GM23338 (cell line): ENCODE measurements around the gene TMEM225B. TPM values are rescaled to one million over a fixed set of nuclear protein-coding genes. Genes with fewer than 3 reads are reported as not detected.

Experiments
- ATAC-seq: fragments of 200-7000 bp; cut with Tn5 transposase; 3 replicates; pipeline ENCODE4 v1.9.1; 2020
- DNase-seq: peaks from one replicate; pipeline ENCODE4 v3.0.0-alpha.2; 2015; ENCODE audit warnings: low spot score
- H2AFZ ChIP-seq: fragments of 200-600 bp; sonication (generic); 2 replicates; pipeline ENCODE4 v1.8.0; 2016; ENCODE audit warnings: antibody characterized with exemption, mild to moderate bottlenecking, moderate library complexity
- H3F3A ChIP-seq: fragments of 200-600 bp; sonication (generic); replicated peaks from 2 replicates; pipeline ENCODE4 v1.8.0; 2017; ENCODE audit warnings: antibody characterized with exemption, mixed run types, low read depth
- H3K27ac ChIP-seq: fragments of 200-600 bp; sonication (generic); 2 replicates; pipeline ENCODE4 v1.6.1; 2016; ENCODE audit warnings: low read depth
- H3K27me3 ChIP-seq: fragments of 200-600 bp; sonication (generic); 2 replicates; pipeline ENCODE4 v1.8.0; 2016; ENCODE audit warnings: mild to moderate bottlenecking, mixed run types, moderate library complexity; ENCODE audit not compliant: insufficient read depth
- H3K36me3 ChIP-seq: fragments of 200-600 bp; sonication (generic); 2 replicates; pipeline ENCODE4 v1.8.0; 2016; ENCODE audit warnings: mild to moderate bottlenecking; ENCODE audit not compliant: insufficient read depth
- H3K4me1 ChIP-seq: fragments of 200-600 bp; sonication (generic); 2 replicates; pipeline ENCODE4 v1.8.0; 2016; ENCODE audit warnings: mild to moderate bottlenecking, moderate library complexity; ENCODE audit not compliant: insufficient read depth
- H3K4me2 ChIP-seq: fragments of 200-600 bp; sonication (generic); 2 replicates; pipeline ENCODE4 v1.7.1; 2017; ENCODE audit warnings: mixed run types
- H3K4me3 ChIP-seq: fragments of 200-600 bp; sonication (generic); 2 replicates; pipeline ENCODE4 v1.6.1; 2016; ENCODE audit warnings: mixed run types
- H3K79me2 ChIP-seq: fragments of 200-600 bp; sonication (generic); replicated peaks from 2 replicates; pipeline ENCODE4 v1.8.0; 2017; ENCODE audit warnings: mild to moderate bottlenecking; ENCODE audit not compliant: insufficient read depth
- H3K9me2 ChIP-seq: fragments of 200-600 bp; sonication (generic); 2 replicates; pipeline ENCODE4 v1.8.0; 2017; ENCODE audit not compliant: insufficient read depth
- H4K20me1 ChIP-seq: fragments of 200-600 bp; sonication (generic); replicated peaks from 2 replicates; pipeline ENCODE4 v1.8.0; 2017; ENCODE audit warnings: mild to moderate bottlenecking; ENCODE audit not compliant: insufficient read depth
- H3K27ac Mint-ChIP-seq: 2 replicates; pipeline ENCODE4 v1.8.0; 2020; ENCODE audit warnings: inconsistent platforms, mild to moderate bottlenecking, moderate library complexity, mixed read lengths
- H3K27me3 Mint-ChIP-seq: 3 replicates; pipeline ENCODE4 v1.8.0; 2022; ENCODE audit warnings: low read depth, mild to moderate bottlenecking, moderate library complexity, mixed read lengths, inconsistent platforms; ENCODE audit not compliant: insufficient read depth, poor library complexity
- H3K36me3 Mint-ChIP-seq: 3 replicates; pipeline ENCODE4 v1.8.0; 2021; ENCODE audit warnings: low read depth, mild to moderate bottlenecking, inconsistent platforms, moderate library complexity, mixed read lengths
- H3K4me1 Mint-ChIP-seq: 3 replicates; pipeline ENCODE4 v1.8.0; 2020; ENCODE audit warnings: mild to moderate bottlenecking, inconsistent platforms, mixed read lengths
- H3K4me3 Mint-ChIP-seq: 3 replicates; pipeline ENCODE4 v1.8.0; 2021; ENCODE audit warnings: moderate library complexity, mild to moderate bottlenecking, inconsistent platforms, mixed read lengths
- H3K9me3 Mint-ChIP-seq: 3 replicates; pipeline ENCODE4 v1.8.0; 2020; ENCODE audit warnings: moderate library complexity, mild to moderate bottlenecking, inconsistent platforms, mixed read lengths
- CREB1 ChIP-seq: fragments of 250-450 bp; sonication (Bioruptor Pico); IDR thresholded peaks from 2 replicates; pipeline ENCODE4 v1.5.0; 2020; ENCODE audit warnings: low read depth, mild to moderate bottlenecking, moderate library complexity
- CTCF ChIP-seq, 2 experiments: fragments of 200-600 bp in 1 of 2; sonication (generic) in 1 of 2; conservative IDR thresholded peaks; 2 replicates each; pipeline versions ENCODE4 v1.5.1 to v1.6.1; 2016 to 2017; ENCODE audit warnings: antibody characterized with exemption in 2 of 2, low read depth in 2 of 2, mild to moderate bottlenecking in 2 of 2, moderate library complexity in 1 of 2
- EZH2 ChIP-seq: fragments of 200-600 bp; sonication (generic); IDR thresholded peaks from one replicate; pipeline ENCODE4 v1.8.0; 2017; ENCODE audit warnings: antibody characterized with exemption, mild to moderate bottlenecking, low read depth; ENCODE audit not compliant: unreplicated experiment
- NANOG ChIP-seq: IDR thresholded peaks from 2 replicates; pipeline ENCODE4 v1.6.1; 2016; ENCODE audit warnings: antibody characterized with exemption, borderline replicate concordance
- POLR2AphosphoS5 ChIP-seq: IDR thresholded peaks from 2 replicates; pipeline ENCODE4 v1.6.1; 2016; ENCODE audit warnings: antibody characterized with exemption, low read depth
- polyA plus RNA-seq: library from polyadenylated mRNA; unstranded; fragments of >200 nt; fragmentation: Nextera tagmentation; extraction: Ambion mirVana; gene quantifications from 2 replicates; pipeline ENCODE4 v1.2.1, GENCODE V29; 2016
- total RNA-seq: library from RNA; depleted of rRNA; stranded (reverse); fragments of >200 nt; shearing (Covaris generic); gene quantifications from 2 replicates; pipeline ENCODE4 v1.2.3, GENCODE V29; 2014
- TF ChIP-seq, protein P1 (sequence below): IDR thresholded peaks from 2 replicates; pipeline ENCODE4 v1.6.1; 2016; ENCODE audit warnings: antibody characterized with exemption
- TF ChIP-seq, protein P2 (sequence below): IDR thresholded peaks from one replicate; pipeline ENCODE4 v1.6.1; 2018; ENCODE audit warnings: antibody characterized with exemption; ENCODE audit not compliant: unreplicated experiment

The TMEM225B gene
- total and polyA plus RNA-seq, 2 experiments from 2014 or later, result 0.45 TPM; not detected in 1

DNA sequence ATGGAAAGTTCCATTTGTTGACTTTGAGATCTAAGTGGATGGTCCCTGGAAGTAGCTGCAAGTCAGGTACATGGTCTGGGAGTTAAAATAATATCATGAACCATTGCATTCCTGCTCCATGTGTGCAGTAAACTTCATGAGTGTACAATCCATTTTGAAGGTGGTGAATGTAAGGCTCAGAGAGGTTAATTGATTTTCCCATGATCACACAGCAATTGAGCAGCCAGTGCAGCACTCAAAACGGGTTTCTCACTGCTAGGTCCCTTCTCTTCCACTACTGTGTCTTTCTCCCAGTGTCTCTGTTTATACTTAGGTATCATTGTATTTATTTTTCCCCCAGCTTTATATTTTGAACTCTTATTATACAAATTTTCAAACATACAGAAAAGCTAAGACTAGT lies 28.6 kb downstream of the TMEM225B start (continued):
- TF ChIP-seq CREB1 (CRISPR knock-in tag), result no peak
- TF ChIP-seq, protein P1, sequence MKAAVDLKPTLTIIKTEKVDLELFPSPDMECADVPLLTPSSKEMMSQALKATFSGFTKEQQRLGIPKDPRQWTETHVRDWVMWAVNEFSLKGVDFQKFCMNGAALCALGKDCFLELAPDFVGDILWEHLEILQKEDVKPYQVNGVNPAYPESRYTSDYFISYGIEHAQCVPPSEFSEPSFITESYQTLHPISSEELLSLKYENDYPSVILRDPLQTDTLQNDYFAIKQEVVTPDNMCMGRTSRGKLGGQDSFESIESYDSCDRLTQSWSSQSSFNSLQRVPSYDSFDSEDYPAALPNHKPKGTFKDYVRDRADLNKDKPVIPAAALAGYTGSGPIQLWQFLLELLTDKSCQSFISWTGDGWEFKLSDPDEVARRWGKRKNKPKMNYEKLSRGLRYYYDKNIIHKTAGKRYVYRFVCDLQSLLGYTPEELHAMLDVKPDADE, result no peak

GRCh38 chr7:99627513-99627912 lies 29.4 kb downstream of the TMEM225B start:
- H3K4me3 Mint-ChIP-seq, result no peak overlapping the region
- H2AFZ ChIP-seq, result no peak overlapping the region
- H3K27ac ChIP-seq, result no peak overlapping the region
- H3K4me1 Mint-ChIP-seq, result peaks cover 41% of the 10 kb centered on the region
- DNase-seq, result no peak
- H3K27me3 Mint-ChIP-seq, result peaks cover 15% of the 10 kb centered on the region
- H3K4me1 ChIP-seq, result peaks cover 14% of the 10 kb centered on the region
- H3F3A ChIP-seq, result 0 out of 2 replicates have a peak, but pooled peaks cover 8% of the 10 kb centered on the region
- no peaks in the 10 kb centered on the region for H3K79me2 ChIP-seq
- TF ChIP-seq NANOG (no peak), CREB1 (CRISPR knock-in tag) (no peak), EZH2 (no peak)
- TF ChIP-seq, protein P2, sequence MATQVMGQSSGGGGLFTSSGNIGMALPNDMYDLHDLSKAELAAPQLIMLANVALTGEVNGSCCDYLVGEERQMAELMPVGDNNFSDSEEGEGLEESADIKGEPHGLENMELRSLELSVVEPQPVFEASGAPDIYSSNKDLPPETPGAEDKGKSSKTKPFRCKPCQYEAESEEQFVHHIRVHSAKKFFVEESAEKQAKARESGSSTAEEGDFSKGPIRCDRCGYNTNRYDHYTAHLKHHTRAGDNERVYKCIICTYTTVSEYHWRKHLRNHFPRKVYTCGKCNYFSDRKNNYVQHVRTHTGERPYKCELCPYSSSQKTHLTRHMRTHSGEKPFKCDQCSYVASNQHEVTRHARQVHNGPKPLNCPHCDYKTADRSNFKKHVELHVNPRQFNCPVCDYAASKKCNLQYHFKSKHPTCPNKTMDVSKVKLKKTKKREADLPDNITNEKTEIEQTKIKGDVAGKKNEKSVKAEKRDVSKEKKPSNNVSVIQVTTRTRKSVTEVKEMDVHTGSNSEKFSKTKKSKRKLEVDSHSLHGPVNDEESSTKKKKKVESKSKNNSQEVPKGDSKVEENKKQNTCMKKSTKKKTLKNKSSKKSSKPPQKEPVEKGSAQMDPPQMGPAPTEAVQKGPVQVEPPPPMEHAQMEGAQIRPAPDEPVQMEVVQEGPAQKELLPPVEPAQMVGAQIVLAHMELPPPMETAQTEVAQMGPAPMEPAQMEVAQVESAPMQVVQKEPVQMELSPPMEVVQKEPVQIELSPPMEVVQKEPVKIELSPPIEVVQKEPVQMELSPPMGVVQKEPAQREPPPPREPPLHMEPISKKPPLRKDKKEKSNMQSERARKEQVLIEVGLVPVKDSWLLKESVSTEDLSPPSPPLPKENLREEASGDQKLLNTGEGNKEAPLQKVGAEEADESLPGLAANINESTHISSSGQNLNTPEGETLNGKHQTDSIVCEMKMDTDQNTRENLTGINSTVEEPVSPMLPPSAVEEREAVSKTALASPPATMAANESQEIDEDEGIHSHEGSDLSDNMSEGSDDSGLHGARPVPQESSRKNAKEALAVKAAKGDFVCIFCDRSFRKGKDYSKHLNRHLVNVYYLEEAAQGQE, result no peak
- no peak for ATAC-seq
- peaks cover 23% of the 10 kb centered on the region for H4K20me1 ChIP-seq
- no peaks in the 10 kb centered on the region for H3K9me3 Mint-ChIP-seq
- peaks cover 22% of the 10 kb centered on the region for H3K36me3 ChIP-seq
- H3K4me2 ChIP-seq, result no peak overlapping the region
- no peak overlapping the region for H3K4me3 ChIP-seq
- H3K27me3 ChIP-seq, result no peaks in the 10 kb centered on the region
- peaks cover 86% of the 10 kb centered on the region for H3K36me3 Mint-ChIP-seq
- H3K9me2 ChIP-seq, result no peaks in the 10 kb centered on the region
- H3K27ac Mint-ChIP-seq, result no peak overlapping the region

DNA sequence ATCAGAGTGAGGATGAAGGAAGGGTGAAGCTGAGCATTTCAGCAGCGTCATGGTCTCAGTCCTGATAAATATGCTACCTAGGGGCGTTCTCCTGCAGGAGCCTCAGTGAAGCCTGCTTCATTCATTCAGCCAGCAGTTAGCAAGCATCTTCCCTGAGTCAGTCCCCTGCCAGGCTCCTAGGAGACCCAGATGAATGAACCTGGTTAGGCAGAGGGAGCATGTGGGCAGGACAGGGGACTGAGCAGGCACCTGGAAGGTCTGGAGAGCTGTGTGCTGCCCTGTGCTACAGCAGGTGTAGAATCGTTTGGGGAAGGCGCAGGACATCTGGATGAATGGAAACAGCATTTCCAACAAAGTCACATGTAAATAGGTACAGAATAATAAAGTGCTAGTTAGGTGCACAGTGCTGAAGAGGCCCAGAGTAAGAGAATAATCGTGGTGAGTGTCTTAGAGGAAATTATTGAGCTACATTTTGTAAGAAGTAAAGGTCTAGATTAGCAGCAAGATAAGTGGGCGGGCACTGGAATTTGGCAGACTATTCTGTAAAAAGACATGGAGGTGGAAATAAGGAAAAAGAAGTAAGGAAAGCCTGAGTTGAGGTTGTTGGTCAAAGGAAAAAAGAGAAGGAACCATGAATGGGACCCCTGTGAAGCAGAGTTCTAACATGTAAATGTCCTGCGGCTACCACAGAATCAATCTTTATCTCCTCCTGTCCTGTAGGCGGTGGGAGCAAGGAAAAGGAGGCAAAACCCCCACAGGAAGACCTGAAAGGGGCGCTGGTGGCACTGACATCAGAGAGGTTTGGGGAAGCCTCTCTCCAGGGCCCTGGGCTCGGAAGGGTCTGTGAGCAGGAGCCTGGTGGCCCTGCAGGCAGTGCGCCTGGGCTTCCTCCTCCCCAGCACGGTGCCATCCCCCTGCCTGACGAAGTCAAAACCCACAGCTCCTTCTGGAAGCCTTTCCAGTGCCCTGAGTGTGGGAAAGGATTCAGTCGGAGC lies 30.7 kb downstream of the TMEM225B start:
- H3K4me3 ChIP-seq, result no peak overlapping the region
- Mint-ChIP-seq H3K4me3 (peak overlapping the region; percentile 1; the same call in 1 of the 3 replicates), H3K36me3 (peaks cover 79% of the 10 kb centered on the region), H3K4me1 (peaks cover 41% of the 10 kb centered on the region), H3K9me3 (no peaks in the 10 kb centered on the region), H3K27ac (peak overlapping the region; percentile 89), H3K27me3 (peaks cover 14% of the 10 kb centered on the region)
- no peaks in the 10 kb centered on the region for H3K27me3 ChIP-seq
- H3K79me2 ChIP-seq, result no peaks in the 10 kb centered on the region
- peak; percentile 38 for DNase-seq
- H3K9me2 ChIP-seq, result no peaks in the 10 kb centered on the region
- TF ChIP-seq CTCF (conservative IDR thresholded peaks at IDR 0.05; ENCODE audit: low read depth in 2 of 2) (peak in 1 of 2 experiments; percentile 35; a peak in 3 of 4 replicates), POLR2AphosphoS5 (no peak)
- H2AFZ ChIP-seq, result no peak overlapping the region
- H3F3A ChIP-seq, result 0 out of 2 replicates have a peak, but pooled peaks cover 8% of the 10 kb centered on the region
- 0 out of 2 replicates have a peak overlapping the region, but pooled peaks have one; percentile 32 for H3K27ac ChIP-seq
- H3K36me3 ChIP-seq, result peaks cover 22% of the 10 kb centered on the region
- H4K20me1 ChIP-seq, result peaks cover 23% of the 10 kb centered on the region
- ATAC-seq, result peak; percentile 67
- 0 out of 2 replicates have a peak overlapping the region, but pooled peaks have one; percentile 32 for H3K4me2 ChIP-seq
- peaks cover 14% of the 10 kb centered on the region for H3K4me1 ChIP-seq
